VCaP (cell line): ENCODE data around the gene SERPINB7.

ENCODE experiments used
- H3K27ac ChIP-seq: fragments of 450-650 bp; 2 replicates; pipeline ENCODE4 v1.5.1; 2017
- TF ChIP-seq, protein P1 (sequence below): fragments of 450-650 bp; conservative IDR thresholded peaks from 2 replicates; pipeline ENCODE4 v1.5.1; 2017; ENCODE audit warnings: mild to moderate bottlenecking, moderate library complexity

Gene SERPINB7

DNA sequence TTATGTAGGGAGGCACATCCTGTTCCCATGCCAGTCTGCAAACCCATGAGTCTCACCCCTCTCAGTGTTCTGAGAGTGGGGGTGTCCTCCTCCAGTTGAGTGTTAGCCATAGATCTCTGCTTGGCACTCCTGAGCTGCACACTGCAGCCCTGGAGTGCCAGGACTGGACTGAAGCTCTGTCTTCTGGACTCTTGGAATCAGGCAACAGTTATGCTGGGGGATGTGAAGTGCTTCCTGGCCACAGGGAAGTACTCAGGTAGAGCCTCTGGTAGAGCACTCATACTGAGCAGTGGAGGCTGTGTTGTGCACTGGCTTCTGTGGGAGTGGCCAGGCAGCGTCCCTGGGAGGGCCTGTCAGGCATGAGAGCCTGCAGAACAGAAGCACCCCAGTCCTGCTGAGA, 43.0 kb downstream of the SERPINB7 start:
- TF ChIP-seq, protein P1, sequence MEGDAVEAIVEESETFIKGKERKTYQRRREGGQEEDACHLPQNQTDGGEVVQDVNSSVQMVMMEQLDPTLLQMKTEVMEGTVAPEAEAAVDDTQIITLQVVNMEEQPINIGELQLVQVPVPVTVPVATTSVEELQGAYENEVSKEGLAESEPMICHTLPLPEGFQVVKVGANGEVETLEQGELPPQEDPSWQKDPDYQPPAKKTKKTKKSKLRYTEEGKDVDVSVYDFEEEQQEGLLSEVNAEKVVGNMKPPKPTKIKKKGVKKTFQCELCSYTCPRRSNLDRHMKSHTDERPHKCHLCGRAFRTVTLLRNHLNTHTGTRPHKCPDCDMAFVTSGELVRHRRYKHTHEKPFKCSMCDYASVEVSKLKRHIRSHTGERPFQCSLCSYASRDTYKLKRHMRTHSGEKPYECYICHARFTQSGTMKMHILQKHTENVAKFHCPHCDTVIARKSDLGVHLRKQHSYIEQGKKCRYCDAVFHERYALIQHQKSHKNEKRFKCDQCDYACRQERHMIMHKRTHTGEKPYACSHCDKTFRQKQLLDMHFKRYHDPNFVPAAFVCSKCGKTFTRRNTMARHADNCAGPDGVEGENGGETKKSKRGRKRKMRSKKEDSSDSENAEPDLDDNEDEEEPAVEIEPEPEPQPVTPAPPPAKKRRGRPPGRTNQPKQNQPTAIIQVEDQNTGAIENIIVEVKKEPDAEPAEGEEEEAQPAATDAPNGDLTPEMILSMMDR, result no peak

DNA sequence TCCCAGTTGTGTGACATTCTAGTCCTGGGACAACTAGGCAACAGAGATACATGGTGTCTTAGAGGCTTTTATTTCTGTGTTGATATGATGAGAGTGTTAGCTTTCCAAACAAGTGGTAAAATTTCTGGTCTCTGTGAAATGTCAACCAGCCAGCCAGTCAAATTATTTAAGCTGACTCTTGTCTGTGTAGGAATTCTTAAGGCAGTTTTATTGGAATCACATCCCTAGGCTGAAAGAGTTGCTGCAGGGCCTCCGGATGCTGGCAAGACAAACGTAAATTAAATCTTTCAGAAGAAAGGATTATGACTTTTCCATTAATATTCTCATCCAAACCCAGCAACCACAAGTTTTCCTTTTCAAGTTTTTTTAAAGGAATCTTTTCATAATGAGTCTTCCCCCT, 44.6 kb downstream of the SERPINB7 start:
- TF ChIP-seq, protein P1, result no peak

More for the DNA sequence above, 43.0 kb downstream of the SERPINB7 start:
- no peak overlapping the region for H3K27ac ChIP-seq

DNA sequence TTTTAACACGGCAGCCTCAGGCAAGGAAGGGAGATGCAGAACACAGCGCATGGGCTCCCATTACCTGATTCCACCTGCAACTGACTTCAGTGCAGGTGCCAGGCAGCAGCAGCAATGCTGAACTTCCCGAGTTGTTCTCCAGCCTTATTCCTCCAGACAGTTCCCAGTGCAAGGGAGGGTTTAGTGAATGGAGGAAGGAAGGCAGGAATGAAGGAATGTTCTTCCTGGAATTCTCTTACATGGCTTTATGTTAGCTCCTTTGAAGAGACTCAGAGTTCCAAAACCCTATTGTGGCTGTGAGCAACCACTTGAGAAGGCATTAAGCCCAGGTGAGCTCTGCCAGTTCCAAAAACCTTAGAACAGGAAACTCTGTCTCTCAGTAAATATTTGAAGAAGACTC, 45.5 kb downstream of the SERPINB7 start:
- H3K27ac ChIP-seq, result no peak overlapping the region
- TF ChIP-seq, protein P1, result no peak

More for the DNA sequence above, 44.6 kb downstream of the SERPINB7 start:
- H3K27ac ChIP-seq, result no peak overlapping the region

DNA sequence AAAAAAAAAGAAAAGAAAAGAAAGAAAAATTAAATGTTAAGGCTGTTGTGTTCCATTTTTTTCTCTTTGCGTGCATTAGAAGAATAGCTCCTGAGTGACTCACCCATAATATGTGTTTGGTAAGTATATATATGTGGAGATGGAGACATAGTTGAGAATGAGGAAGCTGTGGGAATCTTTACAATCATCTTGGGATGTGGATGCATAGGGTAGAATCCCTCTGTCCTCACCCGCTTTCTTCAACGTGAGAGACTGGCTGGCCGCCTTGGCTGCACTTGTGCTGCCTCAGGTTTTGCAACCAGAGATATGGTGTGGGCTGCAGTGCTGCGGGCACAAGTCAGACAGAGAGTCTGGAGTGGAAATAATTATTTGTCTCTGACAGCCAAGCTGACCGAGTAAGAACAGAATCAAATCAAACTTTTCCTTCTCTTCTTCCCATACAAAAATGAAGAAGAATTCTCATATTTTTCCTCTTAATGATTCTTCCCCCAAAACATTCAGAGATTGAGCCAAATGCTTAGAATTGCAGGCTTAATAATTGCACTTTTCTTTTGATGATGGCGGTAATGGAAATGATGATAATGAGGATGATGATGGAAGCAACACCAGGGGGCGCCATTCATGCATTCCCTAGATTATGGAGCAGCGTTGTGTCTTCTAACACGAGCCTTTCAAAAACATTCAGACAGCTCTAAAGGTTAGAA, 48.5 kb downstream of the SERPINB7 start:
- no peak overlapping the region for H3K27ac ChIP-seq
- TF ChIP-seq, protein P1, result peak; percentile 27

DNA sequence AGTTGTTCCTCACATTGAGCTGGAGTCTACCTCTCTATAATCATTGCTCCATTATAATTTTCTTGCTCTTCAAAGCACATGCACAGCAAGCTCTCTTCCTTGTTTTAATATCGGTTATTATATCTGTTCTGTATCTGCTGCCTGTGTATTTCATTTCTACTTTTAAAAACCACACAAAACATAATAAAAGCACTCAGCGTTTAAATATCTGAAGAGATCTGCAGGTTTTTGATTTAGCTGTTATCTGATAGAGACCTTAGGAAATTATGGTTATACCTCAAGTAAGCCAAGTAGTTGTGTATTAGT, 49.0 kb downstream of the SERPINB7 start:
- H3K27ac ChIP-seq, result no peak overlapping the region
- TF ChIP-seq, protein P1, result 0 out of 2 replicates have a peak, but pooled peaks have one; percentile 2

DNA sequence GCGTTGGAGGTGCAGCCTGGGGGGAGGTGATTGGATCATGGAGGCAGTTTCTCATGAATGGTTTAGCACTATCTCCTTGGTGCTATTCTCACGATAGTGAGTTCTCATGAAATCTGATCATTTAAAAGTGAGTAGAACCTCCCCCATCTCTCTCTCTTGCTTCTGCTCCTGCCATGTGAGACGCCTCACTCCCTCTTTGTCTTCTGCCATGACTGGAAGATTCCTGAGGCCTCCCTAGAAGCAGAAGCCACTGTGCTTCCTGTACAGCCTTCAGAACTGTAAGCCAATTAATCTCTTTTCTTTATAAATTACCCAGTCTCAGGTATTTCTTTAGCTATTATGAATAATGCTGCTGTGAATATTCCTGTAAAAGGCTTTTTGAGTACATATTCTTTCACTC, 52.9 kb downstream of the SERPINB7 start:
- TF ChIP-seq, protein P1, result no peak

DNA sequence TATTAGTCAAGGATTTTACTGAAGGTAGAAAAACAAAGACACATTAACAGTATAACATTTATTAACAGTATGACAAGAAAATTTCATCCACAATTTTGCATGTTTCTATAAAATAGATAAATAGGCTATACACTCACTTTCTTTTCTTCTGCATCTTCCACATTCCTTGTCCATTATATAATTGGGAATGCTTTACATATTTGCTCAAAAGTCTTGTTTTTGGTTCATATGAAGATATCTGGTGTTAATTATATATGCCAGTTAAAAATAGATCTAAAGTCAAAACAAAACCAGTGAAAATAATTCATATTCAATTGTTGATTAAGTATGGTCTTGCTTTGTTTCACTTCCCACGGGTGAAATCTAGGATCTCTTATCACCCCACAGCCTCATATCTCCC, 53.4 kb downstream of the SERPINB7 start:
- TF ChIP-seq, protein P1, result no peak
- H3K27ac ChIP-seq, result no peak overlapping the region

More for the DNA sequence above, 52.9 kb downstream of the SERPINB7 start:
- H3K27ac ChIP-seq, result no peak overlapping the region
